ENCODE results near the gene KRT4.

KRT4 gene

GRCh38 chr12:52821826-52822660 is 8.1 kb upstream of the KRT4 start:
- DNase-seq, result no peak

DNA sequence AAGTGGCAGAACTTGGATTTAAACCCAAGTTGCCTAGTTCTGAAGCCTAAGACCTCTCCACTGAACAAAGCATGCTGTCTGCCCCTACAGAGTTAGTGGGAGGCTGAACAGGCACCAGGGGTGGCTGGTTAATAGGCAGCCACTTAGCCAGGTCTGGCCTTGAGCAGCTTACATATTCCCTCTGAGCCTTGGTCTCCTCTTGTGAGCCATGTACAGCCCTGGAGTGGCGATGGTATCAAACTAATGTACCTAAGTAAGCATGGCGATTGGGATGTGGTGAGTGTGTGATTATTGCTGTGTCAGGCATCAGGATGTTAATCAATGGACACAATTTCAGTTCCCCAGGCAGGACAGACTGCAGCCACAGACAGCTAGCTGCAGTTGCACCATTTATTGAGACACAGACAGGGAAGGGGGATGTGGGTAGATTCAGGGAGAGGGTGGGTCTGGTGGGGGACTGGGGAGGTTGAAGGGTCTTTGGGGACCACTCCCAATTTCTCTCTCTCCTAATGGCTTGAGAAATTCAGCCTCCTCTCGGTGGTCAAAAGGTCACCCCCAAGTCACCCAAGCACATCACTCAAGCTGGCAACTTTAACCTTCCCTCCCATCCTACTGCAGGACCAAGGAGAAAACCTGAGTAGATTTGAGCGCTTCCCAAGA is 7.3 kb upstream of the KRT4 start:
- no peak for DNase-seq

- no peak for DNase-seq
Observed at GRCh38 chr12:52820521-52820920, 6.6 kb upstream of the KRT4 start.

DNA sequence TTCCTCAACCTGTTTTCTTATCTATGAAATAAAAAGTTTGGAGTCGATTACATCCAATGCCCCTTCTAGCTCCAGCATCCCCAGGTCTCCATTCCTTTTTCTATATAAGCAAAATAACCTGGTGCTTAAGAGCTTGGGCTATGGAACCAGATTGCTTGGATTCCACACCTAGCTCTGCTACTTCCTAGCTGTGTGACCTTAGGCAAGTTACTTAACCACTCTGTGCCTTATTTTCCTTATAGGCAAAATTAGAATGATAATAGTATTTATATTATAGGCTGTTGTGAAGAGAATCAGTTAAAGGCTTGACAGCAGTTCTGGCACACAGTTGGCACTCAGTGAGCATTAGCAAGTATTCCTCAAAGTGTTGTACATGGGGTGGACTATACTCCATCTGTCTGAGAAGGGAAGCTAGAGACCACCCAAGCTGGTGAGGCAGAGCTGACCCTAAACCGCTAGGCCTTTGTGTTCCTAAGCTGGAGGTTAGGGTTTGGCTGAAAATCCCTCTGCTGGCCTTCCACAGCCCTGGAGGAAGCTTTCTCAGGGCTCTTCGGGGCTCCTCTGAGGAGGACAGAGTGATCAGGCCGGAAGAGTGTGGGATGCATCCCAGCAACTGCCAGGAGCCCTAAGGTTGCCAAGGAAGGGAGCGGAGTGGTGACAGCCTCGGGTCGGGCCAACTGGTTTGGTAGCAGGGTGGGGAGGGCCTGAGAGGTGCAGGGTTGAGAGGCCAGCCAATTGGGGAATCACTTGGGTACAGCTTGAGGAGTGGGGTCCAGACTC is 6.0 kb upstream of the KRT4 start:
- no peak for DNase-seq

GRCh38 chr12:52818887-52819420 is 5.0 kb upstream of the KRT4 start:
- DNase-seq, result no peak

DNA sequence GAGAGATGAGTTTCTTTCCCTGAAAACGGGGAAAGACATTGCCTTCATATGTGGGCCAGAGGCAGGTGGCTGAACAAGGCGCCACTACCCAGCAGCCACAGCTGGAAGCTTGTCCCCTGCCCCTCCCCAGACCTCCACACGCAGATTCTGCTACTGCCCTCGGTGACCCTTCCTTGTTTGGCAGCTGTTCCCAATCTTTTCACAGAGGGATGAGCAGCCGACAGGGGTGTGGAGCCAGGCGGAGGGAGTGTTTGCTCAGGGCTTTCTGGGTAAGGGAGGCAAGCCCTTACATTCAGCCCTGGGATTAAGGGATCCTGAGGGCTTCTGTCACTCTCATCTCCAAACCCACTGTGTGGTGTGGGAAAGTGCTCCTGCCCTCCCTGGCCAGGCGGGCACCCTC is 4.5 kb upstream of the KRT4 start:
- no peak for DNase-seq

DNA sequence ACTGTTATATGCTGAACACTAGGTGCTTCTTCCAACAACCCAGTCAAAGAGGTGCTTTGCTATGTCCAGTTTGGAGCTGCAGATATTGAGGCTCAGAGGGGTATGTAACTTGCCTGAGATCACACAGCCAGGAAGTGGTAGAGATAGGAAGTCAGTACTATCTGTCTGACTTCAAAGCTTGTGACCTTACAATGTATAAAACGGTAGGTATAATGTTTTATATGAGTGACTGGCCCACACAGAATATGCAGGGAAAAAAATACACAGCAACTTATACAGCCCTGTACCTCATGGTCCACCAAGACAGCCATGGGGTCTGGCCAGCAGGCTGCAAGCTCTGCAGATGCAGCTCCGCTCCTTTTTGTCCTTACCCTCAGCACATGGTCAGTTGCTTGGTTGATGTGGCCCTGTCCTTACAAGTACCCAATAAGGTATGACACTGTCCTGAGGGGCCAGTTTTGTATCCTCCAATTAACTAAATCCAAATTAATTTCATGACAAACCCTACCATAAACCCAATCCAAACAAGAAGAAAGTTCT is 3.9 kb upstream of the KRT4 start:
- no peak for DNase-seq

DNA sequence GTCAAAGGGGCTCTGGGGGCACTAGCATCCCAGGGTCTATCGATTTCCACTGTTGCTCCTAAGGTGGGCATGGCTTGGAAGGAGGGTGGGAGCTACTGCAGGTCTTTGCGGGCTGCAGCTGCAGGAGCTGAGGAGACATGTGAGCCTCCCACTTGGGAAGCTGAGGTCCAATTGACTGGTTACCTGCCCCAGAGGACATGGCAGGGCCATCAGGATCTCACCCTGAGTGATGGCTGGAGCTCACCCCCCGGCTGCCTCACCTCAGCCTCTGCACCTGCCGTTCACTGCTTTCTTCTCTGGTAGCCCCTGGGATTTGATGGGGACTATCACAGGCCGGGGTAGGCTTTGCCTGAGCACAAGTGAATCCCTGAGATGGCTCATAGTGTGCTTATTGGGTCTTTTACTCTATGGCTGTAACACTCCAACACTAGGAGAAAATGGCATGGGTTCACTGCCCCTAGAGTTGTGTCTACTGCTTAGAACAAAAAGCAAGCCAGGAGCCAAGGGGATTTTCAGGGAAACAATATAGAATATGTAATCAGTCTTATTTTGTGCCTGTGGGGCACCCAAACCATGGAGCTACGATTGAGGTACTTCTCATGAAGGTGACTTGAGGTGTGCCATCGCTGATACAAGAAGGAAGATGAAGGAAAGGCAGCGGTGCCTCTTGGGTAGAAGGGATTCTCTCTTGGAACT is 3.2 kb upstream of the KRT4 start:
- DNase-seq, result no peak

DNA sequence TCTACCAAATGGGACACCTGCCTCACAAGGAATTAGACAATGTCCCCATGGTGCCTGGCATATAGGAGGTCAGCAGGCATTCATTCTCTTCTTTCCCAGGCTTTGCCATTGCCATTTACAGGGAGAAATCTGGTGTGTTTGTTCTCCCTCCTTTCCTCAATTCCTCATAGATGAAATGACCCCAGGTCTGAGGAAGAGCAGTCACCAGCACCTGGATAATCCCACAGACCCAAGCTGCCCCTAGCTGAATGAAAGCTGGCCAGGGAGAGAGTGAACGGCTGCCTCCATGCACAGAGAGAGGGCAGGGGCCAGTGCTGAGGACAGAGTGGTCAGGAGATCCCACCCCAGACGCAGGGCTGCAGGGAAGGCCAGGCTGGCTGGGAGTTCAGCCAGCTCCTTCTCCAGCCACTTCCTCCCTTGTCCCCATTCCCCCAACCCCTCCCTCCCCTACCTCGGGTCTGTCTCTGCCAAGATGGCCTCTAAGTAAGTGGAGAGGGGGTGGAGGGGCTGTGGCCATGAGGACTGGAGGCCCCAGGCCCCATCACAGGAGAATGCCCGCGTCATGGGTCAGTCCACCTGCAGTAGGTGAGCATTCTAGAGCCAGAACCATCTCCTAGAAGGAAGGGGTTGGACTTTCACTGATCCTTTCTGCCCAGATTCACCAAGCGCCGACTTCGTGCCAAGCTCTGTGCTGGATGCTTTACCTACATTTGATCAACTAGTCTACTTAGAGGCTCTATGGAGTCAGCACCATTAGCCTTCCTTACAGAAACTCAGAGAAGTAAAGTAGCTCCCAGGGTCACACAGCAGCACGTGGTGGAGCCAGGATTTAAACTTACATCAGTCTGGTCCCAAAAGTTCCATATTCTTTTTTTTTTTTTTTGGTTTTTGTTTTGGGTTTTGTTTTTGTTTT is 2.0 kb upstream of the KRT4 start:
- DNase-seq, result no peak

- no peak for DNase-seq
Observed at GRCh38 chr12:52815161-52815560, 1.2 kb upstream of the KRT4 start.

DNA sequence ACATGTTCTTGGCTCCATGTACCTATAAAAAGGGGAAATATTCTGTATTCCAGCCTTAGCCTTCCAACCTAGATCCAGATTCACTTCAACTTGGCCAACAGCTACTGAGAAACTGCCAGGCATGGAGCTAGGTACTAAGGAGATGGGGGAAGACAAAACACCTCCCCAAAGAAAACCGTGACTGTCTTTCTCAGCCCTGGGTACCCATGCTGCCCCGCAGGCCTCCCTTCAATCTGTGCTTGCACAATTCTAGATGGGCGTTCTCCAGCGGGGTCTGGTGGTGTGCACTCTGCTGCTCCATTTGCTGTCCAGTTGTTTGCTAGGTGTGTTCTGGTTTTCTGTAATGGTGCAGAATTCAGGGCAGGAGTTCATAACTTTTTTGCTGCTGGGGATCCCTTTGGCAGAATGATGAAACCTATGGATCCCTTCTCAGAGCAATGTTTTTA is 817 bp upstream of the KRT4 start:
- no peak for DNase-seq

DNA sequence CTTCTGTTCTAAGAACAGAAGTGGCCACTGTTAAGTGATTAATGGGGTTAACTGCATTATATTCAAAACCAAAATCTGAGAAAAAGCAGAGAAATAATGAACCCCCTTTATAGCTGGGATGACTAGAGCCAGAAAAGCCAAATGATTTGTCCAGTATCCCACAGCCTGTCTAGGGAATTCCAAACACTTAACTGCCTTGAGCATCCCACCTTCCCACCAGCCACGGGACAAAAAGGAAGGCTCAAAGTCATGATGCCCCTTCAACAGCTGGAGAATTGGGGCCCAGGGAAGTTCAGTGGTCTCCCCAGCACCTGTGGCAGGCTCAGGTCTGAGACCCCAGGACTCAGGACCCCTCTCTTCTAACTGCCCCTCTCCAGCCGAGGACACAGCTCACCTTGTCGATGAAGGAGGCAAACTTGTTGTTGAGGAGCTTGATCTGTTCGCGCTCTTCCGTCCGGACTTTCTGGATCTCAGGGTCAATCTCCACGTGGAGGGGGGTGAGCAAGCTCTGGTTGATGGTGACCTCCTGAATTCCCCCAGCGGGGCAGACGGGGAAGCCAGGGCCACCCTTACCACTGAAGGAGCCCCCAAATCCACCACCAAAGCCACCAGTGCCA is 605 bp downstream of the KRT4 start:
- no peak for DNase-seq

- DNase-seq, result no peak
Observed at GRCh38 chr12:52812749-52813148, 1.2 kb downstream of the KRT4 start.

- DNase-seq, result no peak
Observed at GRCh38 chr12:52812073-52812400, 1.9 kb downstream of the KRT4 start.

DNA sequence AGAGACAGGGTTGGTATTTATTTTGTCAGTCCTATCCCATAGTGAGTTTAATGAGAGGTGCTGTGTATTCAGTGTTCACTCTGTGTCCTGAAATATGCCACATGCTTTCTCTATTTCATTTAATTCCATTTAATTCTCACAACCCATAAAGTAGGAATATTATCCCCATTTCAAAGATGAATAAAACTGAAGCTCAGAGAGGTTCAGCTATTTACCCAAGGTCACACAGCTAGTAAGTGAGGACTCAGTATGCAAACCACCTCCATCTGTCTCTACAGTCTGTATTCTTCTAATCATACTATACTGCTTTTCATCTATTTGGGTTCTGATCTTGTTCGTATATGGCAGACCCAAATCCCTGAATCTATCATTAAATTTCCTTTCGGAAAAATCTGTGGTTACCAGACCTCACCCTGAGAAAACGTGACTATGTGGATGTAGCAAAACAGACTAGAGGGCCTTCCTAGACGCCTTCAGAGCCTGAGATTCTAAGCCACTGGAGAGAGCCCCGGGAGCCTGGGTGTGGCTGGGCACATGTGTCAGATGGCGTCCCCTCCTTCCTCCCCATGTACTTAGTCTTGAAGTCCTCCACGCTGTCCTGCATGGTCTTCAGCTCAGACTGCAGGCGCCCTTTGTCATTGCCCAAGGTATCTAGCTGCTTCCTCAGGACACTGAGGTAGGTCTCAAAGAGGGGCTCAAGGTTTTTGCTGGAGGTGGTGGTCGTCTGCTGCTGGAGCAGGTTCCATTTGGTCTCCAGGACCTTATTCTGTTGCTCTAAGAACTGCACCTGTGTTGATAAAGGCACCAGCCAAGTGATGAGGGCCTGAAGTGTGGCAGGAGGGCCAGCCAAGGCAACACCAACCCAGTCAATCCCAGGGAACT is 2.5 kb downstream of the KRT4 start:
- DNase-seq, result no peak

DNA sequence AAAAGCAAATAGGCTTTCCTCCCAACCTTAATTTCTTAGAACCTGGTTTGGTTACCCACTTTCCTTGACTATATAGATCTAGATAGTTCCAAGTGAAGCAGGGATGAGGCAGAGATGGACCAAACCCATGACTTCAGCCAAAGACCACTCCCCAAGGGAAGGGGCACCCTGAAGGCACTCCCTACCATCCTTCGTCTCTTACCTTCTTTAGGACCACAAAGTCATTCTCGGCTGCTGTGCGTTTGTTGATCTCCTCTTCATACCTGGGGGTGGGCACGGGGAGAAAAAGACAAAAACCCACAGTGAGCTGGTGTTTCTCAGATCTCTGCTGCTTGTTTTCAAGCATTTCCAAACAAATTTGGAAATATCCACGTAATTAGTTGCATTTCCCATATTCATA is 3.4 kb downstream of the KRT4 start:
- DNase-seq, result no peak

- no peak for DNase-seq
Observed at GRCh38 chr12:52809166-52809565, 4.8 kb downstream of the KRT4 start.

DNA sequence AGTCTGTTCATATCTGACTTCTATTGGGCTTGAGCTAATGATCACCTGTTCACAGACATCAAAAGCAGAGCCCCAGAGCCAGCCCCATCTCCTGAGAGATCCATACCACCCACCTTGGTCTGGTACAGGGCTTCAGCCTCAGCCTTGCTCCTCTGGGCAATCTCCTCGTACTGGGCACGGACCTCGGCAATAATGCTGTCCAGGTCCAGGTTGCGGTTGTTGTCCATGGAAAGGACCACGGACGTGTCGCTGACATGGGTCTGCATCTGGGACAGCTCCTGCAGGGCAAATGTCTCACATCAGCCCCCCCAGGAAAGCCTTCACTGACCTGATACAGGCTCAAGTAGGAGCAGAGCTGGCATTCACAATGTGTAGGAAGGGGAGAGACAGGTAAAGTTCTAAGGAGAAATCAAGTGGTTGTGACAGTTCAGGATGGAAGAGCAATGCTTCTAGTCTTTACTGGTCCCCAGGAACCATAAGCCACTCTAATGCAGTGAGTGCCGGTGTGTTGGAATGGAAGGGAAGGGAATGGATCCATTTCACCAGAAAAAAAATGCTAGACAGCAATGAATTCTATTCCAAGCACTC is 5.2 kb downstream of the KRT4 start:
- no peak for DNase-seq
